Muscle layer of duodenum (tissue), 2 donors: Measurements from ENCODE around the gene PCSK9.

Source experiments
- H3K27ac ChIP-seq: one replicate; pipeline ENCODE4 v1.7.0; 2013; ENCODE audit warnings: mild to moderate bottlenecking, low read length
- H3K27me3 ChIP-seq: one replicate; pipeline ENCODE4 v1.7.0; 2013; ENCODE audit warnings: low read depth, mild to moderate bottlenecking, control low read depth, low read length
- H3K36me3 ChIP-seq, 2 donors: one replicate each; pipeline ENCODE4 v1.7.0; 2013; ENCODE audit warnings: low read length in 2 of 2, control low read depth in 1 of 2, mild to moderate bottlenecking in 1 of 2; ENCODE audit not compliant: insufficient read depth in 2 of 2, control insufficient read depth in 1 of 2
- H3K4me1 ChIP-seq, 2 donors: one replicate each; pipeline ENCODE4 v1.7.0; 2013; ENCODE audit warnings: low read length in 2 of 2, mild to moderate bottlenecking in 2 of 2, control low read depth in 1 of 2, moderate library complexity in 1 of 2; ENCODE audit not compliant: insufficient read depth in 2 of 2, control insufficient read depth in 1 of 2
- H3K4me3 ChIP-seq, 2 donors: one replicate each; pipeline ENCODE4 v1.7.0; 2013; ENCODE audit warnings: low read length in 2 of 2, low read depth in 1 of 2, mild to moderate bottlenecking in 1 of 2
- H3K9me3 ChIP-seq, 2 donors: one replicate each; pipeline ENCODE4 v1.7.0; 2013; ENCODE audit warnings: low read length in 2 of 2, control low read depth in 1 of 2, mild to moderate bottlenecking in 1 of 2; ENCODE audit not compliant: control insufficient read depth in 1 of 2
- donor health status: healthy.

PCSK9 gene

DNA sequence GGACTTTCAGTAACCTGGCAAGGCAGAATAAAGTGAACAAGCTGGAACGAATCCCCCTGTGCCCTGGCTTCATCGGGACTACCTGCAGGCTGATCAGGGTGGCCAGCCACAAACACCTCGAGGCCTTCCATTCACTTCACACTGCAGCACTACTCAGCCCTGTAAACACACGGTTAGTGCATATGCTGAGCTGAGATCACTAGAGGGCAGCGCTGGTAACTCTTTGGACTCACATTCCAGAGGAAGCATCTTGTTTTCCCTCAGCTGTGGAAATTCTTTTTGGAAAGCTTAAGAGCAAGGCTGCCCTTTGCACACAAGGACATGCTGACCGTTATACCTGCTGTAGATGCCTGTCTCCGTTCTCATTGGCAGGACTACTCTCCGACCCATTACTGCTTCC lies 32.1 kb downstream of the PCSK9 start:
- H3K4me3 ChIP-seq, result no peak overlapping the region
- no peaks in the 10 kb centered on the region for H3K27me3 ChIP-seq
- H3K9me3 ChIP-seq, result no peaks in the 10 kb centered on the region
- H3K27ac ChIP-seq, result no peak overlapping the region
- peaks cover 81% of the 10 kb centered on the region in 2 donors for H3K36me3 ChIP-seq
- H3K4me1 ChIP-seq, result no peaks in the 10 kb centered on the region

GRCh38 chr1:55073187-55073916 lies 34.0 kb downstream of the PCSK9 start:
- H3K36me3 ChIP-seq, result peaks cover 69 to 80% of the 10 kb centered on the region in 2 donors
- H3K9me3 ChIP-seq, result no peaks in the 10 kb centered on the region
- H3K27ac ChIP-seq, result no peak overlapping the region
- H3K4me1 ChIP-seq, result no peaks in the 10 kb centered on the region
- H3K27me3 ChIP-seq, result no peaks in the 10 kb centered on the region
- no peak overlapping the region for H3K4me3 ChIP-seq

DNA sequence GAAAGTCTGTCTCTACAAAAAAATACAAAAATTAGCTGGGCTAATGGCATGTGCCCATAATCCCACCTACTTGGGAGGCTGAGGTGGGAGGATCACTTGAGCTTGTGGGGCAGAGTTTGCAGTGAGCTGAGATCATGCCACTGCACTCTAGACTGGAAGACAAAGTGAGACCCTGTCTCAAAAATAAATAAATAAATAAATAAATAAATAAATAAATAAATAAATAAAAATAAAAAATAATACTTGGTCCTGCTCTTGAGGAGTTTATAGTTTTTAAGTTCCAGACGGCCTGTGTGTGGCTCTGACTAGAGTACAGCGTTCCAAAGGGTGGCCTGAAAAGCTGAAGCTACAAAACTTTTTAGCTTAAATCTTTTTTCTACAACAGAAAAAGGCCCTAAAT lies 35.1 kb downstream of the PCSK9 start:
- H3K4me3 ChIP-seq, result no peak overlapping the region
- peaks cover 66 to 79% of the 10 kb centered on the region in 2 donors for H3K36me3 ChIP-seq
- H3K27me3 ChIP-seq, result no peaks in the 10 kb centered on the region
- H3K9me3 ChIP-seq, result no peaks in the 10 kb centered on the region
- no peaks in the 10 kb centered on the region for H3K4me1 ChIP-seq
- H3K27ac ChIP-seq, result no peak overlapping the region

DNA sequence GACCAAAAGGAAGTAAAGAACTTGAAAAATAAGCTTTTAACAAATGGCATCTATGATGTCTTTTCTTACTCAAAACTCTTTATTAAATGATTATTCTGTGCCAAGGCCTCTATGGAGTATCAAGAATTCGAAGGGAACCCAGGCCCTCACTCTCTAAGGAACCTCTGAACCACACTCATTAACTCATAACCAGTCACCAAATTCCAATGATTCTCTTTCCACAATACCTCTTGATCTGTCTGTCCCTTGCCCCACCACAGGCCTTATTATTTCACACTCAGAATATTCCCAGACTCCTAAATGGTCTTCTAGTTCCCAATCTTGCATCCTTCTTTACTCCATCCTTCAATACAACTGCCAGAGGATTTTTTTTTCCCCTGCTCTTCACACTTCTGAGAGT lies 37.0 kb downstream of the PCSK9 start:
- Histone ChIP-seq H3K36me3 (peaks cover 72 to 87% of the 10 kb centered on the region in 2 donors), H3K27me3 (no peaks in the 10 kb centered on the region), H3K9me3 (no peaks in the 10 kb centered on the region), H3K4me3 (no peak overlapping the region), H3K4me1 (no peaks in the 10 kb centered on the region), H3K27ac (no peak overlapping the region)

DNA sequence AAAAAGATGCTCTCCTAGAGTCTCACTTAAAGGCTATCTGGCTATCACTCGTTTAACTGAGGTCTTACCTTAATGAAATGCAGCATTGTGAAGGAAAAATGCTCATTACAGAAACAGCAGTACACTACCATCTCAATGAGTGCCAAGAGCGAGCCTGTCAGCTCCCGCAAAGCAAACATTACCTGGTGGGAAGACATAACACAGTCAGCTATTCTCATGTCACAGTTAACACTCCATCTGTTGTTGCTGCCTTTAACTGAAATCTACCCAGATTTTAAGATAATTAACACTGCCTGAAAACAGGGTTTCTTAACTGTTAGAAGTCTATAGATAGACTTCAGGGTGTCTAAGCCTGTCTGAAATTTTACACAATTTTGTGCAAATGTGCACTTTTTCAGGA lies 39.1 kb downstream of the PCSK9 start:
- H3K36me3 ChIP-seq, result peaks cover 66 to 82% of the 10 kb centered on the region in 2 donors

GRCh38 chr1:55079651-55080050 lies 40.3 kb downstream of the PCSK9 start:
- H3K36me3 ChIP-seq, result peaks cover 70 to 87% of the 10 kb centered on the region in 2 donors
- no peaks in the 10 kb centered on the region for H3K4me1 ChIP-seq
- H3K9me3 ChIP-seq, result no peaks in the 10 kb centered on the region

More for the DNA sequence above, 39.1 kb downstream of the PCSK9 start:
- Histone ChIP-seq H3K9me3 (no peaks in the 10 kb centered on the region), H3K4me1 (no peaks in the 10 kb centered on the region), H3K27me3 (no peaks in the 10 kb centered on the region), H3K27ac (no peak overlapping the region), H3K4me3 (no peak overlapping the region)

GRCh38 chr1:55081188-55081904 lies 42.0 kb downstream of the PCSK9 start:
- H3K4me3 ChIP-seq, result no peak overlapping the region
- no peaks in the 10 kb centered on the region for H3K4me1 ChIP-seq
- no peaks in the 10 kb centered on the region for H3K27me3 ChIP-seq
- H3K9me3 ChIP-seq, result no peaks in the 10 kb centered on the region
- H3K36me3 ChIP-seq, result peaks cover 74 to 89% of the 10 kb centered on the region in 2 donors
- H3K27ac ChIP-seq, result no peak overlapping the region

More at GRCh38 chr1:55079651-55080050, 40.3 kb downstream of the PCSK9 start:
- H3K27ac ChIP-seq, result no peak overlapping the region
- H3K27me3 ChIP-seq, result no peaks in the 10 kb centered on the region
- no peak overlapping the region for H3K4me3 ChIP-seq

DNA sequence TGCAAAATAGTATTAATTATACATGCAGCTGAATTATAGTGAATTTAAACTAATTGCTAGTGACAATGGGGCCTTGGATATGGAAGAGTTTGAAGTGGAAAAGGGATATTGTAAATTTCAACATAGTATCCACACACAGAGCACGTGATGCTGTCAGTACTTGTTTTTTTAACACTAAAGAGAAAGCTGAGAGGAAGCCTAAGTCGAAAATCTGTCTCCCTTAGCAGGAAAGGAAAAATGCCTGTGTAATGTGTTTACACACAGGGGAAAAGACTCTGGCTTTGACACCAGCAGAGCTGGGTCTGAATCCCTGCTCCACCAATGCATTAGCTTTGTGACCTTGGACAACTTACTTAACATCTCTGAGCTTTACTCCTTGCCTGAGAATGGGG lies 42.6 kb downstream of the PCSK9 start:
- peaks cover 71 to 87% of the 10 kb centered on the region in 2 donors for H3K36me3 ChIP-seq
- no peak overlapping the region for H3K4me3 ChIP-seq
- no peak overlapping the region for H3K27ac ChIP-seq

GRCh38 chr1:55084257-55084656 lies 44.9 kb downstream of the PCSK9 start:
- Histone ChIP-seq H3K27ac (no peak overlapping the region), H3K36me3 (peaks cover 83 to 90% of the 10 kb centered on the region in 2 donors), H3K4me1 (no peaks in the 10 kb centered on the region), H3K27me3 (no peaks in the 10 kb centered on the region), H3K9me3 (no peaks in the 10 kb centered on the region), H3K4me3 (no peak overlapping the region)

More for the DNA sequence above, 42.6 kb downstream of the PCSK9 start:
- H3K27me3 ChIP-seq, result no peaks in the 10 kb centered on the region
- H3K4me1 ChIP-seq, result no peaks in the 10 kb centered on the region
- no peaks in the 10 kb centered on the region for H3K9me3 ChIP-seq

- H3K27ac ChIP-seq, result no peak overlapping the region
- H3K36me3 ChIP-seq, result peaks cover 74 to 86% of the 10 kb centered on the region in 2 donors
- no peaks in the 10 kb centered on the region for H3K4me1 ChIP-seq
- H3K4me3 ChIP-seq, result no peak overlapping the region
- no peaks in the 10 kb centered on the region for H3K9me3 ChIP-seq
- H3K27me3 ChIP-seq, result no peaks in the 10 kb centered on the region
Observed at GRCh38 chr1:55087439-55087838, 48.1 kb downstream of the PCSK9 start.

GRCh38 chr1:55088413-55088812 lies 49.1 kb downstream of the PCSK9 start:
- Histone ChIP-seq H3K4me1 (no peaks in the 10 kb centered on the region), H3K27ac (no peak overlapping the region), H3K27me3 (no peaks in the 10 kb centered on the region), H3K4me3 (no peak overlapping the region), H3K9me3 (no peaks in the 10 kb centered on the region), H3K36me3 (peaks cover 78 to 88% of the 10 kb centered on the region in 2 donors)
